ENCODE data around the gene CHAMP1.

DNA sequence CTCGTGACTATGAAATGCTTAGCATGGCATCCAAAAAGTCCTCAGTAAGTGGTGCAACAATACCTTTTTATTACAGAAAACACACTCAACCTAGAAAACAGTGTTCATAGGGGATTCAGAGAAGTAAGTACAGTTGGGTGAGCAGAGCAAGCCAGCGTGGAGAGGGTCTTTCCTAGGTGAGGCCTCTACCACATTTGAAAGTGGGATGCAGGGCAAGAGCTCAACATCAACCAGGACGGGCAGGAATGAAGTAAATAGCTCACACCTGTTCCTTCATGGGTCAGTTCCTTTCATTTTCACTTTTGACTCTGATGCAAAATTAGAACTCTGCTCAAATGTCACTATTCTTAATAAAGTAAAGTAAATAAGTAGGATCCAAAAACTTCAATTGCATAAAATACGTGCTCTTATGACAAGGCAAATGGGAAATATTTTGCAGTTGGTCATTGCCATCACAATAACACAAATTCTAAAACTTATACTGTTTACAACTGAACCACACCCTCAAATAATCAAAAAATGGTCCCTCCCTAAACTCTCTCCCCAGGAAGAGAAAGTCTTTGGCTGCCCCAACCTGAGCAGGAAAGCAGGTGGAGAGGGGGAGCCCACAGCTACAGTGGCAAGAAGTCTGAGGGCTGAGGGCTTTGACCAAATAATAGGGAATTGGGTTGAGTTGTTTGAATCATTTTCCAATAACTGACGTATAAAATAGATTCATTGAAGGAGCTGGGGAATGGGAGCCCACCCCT is 20.2 kb downstream of the CHAMP1 start:
- TF ChIP-seq POLR2AphosphoS5 (IDR thresholded peaks at IDR 0.05; ENCODE audit: low read depth, low read length) (no peak), ASH2L (IDR thresholded peaks at IDR 0.05; ENCODE audit: low read length) (no peak), EP300 (IDR thresholded peaks at IDR 0.05; ENCODE audit: borderline replicate concordance in 1 of 2, low read depth in 2 of 2, low read length in 2 of 2) (no peak), SP1 (IDR thresholded peaks at IDR 0.05; ENCODE audit: low read depth, low read length) (no peak), ZNF274 (IDR thresholded peaks at IDR 0.05; ENCODE audit: borderline replicate concordance, extremely low read depth, low read length) (no peak)
- TF ChIP-seq, protein P1, sequence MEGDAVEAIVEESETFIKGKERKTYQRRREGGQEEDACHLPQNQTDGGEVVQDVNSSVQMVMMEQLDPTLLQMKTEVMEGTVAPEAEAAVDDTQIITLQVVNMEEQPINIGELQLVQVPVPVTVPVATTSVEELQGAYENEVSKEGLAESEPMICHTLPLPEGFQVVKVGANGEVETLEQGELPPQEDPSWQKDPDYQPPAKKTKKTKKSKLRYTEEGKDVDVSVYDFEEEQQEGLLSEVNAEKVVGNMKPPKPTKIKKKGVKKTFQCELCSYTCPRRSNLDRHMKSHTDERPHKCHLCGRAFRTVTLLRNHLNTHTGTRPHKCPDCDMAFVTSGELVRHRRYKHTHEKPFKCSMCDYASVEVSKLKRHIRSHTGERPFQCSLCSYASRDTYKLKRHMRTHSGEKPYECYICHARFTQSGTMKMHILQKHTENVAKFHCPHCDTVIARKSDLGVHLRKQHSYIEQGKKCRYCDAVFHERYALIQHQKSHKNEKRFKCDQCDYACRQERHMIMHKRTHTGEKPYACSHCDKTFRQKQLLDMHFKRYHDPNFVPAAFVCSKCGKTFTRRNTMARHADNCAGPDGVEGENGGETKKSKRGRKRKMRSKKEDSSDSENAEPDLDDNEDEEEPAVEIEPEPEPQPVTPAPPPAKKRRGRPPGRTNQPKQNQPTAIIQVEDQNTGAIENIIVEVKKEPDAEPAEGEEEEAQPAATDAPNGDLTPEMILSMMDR (IDR thresholded peaks at IDR 0.05; ENCODE audit: control extremely low read depth in 1 of 3, insufficient read depth in 1 of 3, low read depth in 1 of 3, low read length in 3 of 3): no peak
- TF ChIP-seq, protein P2, sequence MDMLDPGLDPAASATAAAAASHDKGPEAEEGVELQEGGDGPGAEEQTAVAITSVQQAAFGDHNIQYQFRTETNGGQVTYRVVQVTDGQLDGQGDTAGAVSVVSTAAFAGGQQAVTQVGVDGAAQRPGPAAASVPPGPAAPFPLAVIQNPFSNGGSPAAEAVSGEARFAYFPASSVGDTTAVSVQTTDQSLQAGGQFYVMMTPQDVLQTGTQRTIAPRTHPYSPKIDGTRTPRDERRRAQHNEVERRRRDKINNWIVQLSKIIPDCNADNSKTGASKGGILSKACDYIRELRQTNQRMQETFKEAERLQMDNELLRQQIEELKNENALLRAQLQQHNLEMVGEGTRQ (IDR thresholded peaks at IDR 0.05; ENCODE audit: low read length): no peak
